ENCODE results near the gene ITPKC.

GRCh38 chr19:40671404-40671803 lies 45.5 kb upstream of the ITPKC start:
- no peak for TF ChIP-seq EP300 (conservative IDR thresholded peaks at IDR 0.05; ENCODE audit: poor library complexity, severe bottlenecking)
- no peak for TF ChIP-seq TAF1 (IDR thresholded peaks at IDR 0.05; ENCODE audit: low read depth)
- TF ChIP-seq, protein P1, sequence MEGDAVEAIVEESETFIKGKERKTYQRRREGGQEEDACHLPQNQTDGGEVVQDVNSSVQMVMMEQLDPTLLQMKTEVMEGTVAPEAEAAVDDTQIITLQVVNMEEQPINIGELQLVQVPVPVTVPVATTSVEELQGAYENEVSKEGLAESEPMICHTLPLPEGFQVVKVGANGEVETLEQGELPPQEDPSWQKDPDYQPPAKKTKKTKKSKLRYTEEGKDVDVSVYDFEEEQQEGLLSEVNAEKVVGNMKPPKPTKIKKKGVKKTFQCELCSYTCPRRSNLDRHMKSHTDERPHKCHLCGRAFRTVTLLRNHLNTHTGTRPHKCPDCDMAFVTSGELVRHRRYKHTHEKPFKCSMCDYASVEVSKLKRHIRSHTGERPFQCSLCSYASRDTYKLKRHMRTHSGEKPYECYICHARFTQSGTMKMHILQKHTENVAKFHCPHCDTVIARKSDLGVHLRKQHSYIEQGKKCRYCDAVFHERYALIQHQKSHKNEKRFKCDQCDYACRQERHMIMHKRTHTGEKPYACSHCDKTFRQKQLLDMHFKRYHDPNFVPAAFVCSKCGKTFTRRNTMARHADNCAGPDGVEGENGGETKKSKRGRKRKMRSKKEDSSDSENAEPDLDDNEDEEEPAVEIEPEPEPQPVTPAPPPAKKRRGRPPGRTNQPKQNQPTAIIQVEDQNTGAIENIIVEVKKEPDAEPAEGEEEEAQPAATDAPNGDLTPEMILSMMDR (IDR thresholded peaks at IDR 0.05; ENCODE audit: poor library complexity, severe bottlenecking) = no peak
- TF ChIP-seq POLR2AphosphoS5 (IDR thresholded peaks at IDR 0.05) = no peak
- no peak for TF ChIP-seq MXI1 (conservative IDR thresholded peaks at IDR 0.05; ENCODE audit: poor library complexity, severe bottlenecking)
- no peak for TF ChIP-seq RAD21 (conservative IDR thresholded peaks at IDR 0.05)
- no peak for TF ChIP-seq EZH2 (IDR thresholded peaks at IDR 0.05; ENCODE audit: borderline replicate concordance, insufficient read depth, low read length, poor library complexity, severe bottlenecking)

Data from neural cell (in vitro differentiated cells).